Measurements from ENCODE around the gene SETDB1.

- TF ChIP-seq, protein P1, sequence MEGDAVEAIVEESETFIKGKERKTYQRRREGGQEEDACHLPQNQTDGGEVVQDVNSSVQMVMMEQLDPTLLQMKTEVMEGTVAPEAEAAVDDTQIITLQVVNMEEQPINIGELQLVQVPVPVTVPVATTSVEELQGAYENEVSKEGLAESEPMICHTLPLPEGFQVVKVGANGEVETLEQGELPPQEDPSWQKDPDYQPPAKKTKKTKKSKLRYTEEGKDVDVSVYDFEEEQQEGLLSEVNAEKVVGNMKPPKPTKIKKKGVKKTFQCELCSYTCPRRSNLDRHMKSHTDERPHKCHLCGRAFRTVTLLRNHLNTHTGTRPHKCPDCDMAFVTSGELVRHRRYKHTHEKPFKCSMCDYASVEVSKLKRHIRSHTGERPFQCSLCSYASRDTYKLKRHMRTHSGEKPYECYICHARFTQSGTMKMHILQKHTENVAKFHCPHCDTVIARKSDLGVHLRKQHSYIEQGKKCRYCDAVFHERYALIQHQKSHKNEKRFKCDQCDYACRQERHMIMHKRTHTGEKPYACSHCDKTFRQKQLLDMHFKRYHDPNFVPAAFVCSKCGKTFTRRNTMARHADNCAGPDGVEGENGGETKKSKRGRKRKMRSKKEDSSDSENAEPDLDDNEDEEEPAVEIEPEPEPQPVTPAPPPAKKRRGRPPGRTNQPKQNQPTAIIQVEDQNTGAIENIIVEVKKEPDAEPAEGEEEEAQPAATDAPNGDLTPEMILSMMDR (conservative IDR thresholded peaks at IDR 0.05): no peak
- TF ChIP-seq EZH2 (IDR thresholded peaks at IDR 0.05; ENCODE audit: low read depth): no peak
Measured at GRCh38 chr1:150905301-150905700, 20.9 kb upstream of the SETDB1 start.
